RWPE1 (cell line): ENCODE results near the gene ADRA2C.

Experiments
- CTCF ChIA-PET: fragments of 350-600 bp; sonication (Branson Sonifier 250); formaldehyde crosslinking; extraction: SDS; loops from one replicate; lab custom pipeline; 2021; lab: Yijun Ruan, JAX
- POLR2A ChIA-PET: fragments of 400-600 bp; formaldehyde crosslinking; extraction: SDS; loops from one replicate; lab custom pipeline; 2020; ENCODE audit warnings: antibody characterized with exemption; ENCODE audit not compliant: low non-redundant PET; lab: Yijun Ruan, JAX
- DNase-seq: peaks from one replicate; pipeline ENCODE4 v3.0.0; 2012; ENCODE audit warnings: low spot score
- H3K27ac ChIP-seq: fragments of 450-650 bp; 2 replicates; pipeline ENCODE4 v1.5.1; 2017
- CTCF ChIP-seq: fragments of 450-650 bp; conservative IDR thresholded peaks from 2 replicates; pipeline ENCODE4 v1.5.1; 2017; ENCODE audit warnings: low read depth, mild to moderate bottlenecking

The ADRA2C gene

GRCh38 chr4:3725936-3726870, 40.0 kb upstream of the ADRA2C start:
- H3K27ac ChIP-seq, result no peak overlapping the region
- POLR2A ChIA-PET, result no interaction called here
- TF ChIP-seq CTCF, result no peak
- CTCF ChIA-PET, result no interaction called here
- no peak for DNase-seq

- no peak for DNase-seq
- no peak for TF ChIP-seq CTCF
- ChIA-PET POLR2A (no interaction called here), CTCF (interaction anchor here (0.7 kb wide), 1 partner anchor 43 kb away, joined by 4 read pairs; no protein-coding TSS in a partner anchor)
- no peak overlapping the region for H3K27ac ChIP-seq
These were observed 38.2 kb upstream of the ADRA2C start for GRCh38 chr4:3727847-3728469.

- TF ChIP-seq CTCF, result no peak
- DNase-seq, result no peak
These were observed 36.9 kb upstream of the ADRA2C start for GRCh38 chr4:3729188-3729881.

GRCh38 chr4:3729882-3730226, 36.3 kb upstream of the ADRA2C start:
- CTCF ChIA-PET, result no interaction called here
- no peak for TF ChIP-seq CTCF
- no peak overlapping the region for H3K27ac ChIP-seq
- DNase-seq, result no peak
- POLR2A ChIA-PET, result no interaction called here

More at GRCh38 chr4:3729188-3729881, 36.9 kb upstream of the ADRA2C start:
- no peak overlapping the region for H3K27ac ChIP-seq
- POLR2A ChIA-PET, result no interaction called here
- CTCF ChIA-PET, result no interaction called here

GRCh38 chr4:3730422-3731190, 35.6 kb upstream of the ADRA2C start:
- no peak for DNase-seq
- no peak overlapping the region for H3K27ac ChIP-seq
- POLR2A ChIA-PET, result no interaction called here
- TF ChIP-seq CTCF, result no peak
- CTCF ChIA-PET, result interaction anchor here (0.6 kb wide), 1 partner anchor 1669 kb away, joined by 3 read pairs; no protein-coding TSS in a partner anchor
